Measurements from ENCODE around the gene NMT1. TPM values are rescaled to one million over a fixed set of nuclear protein-coding genes. Genes with fewer than 3 reads are reported as not detected.
A peak's percentile ranks its signal among the peaks of the same experiment; 100 is the strongest.

The NMT1 gene
- total and polyA plus RNA-seq, 4 donors: 33.8 to 124 (median 103) TPM

DNA sequence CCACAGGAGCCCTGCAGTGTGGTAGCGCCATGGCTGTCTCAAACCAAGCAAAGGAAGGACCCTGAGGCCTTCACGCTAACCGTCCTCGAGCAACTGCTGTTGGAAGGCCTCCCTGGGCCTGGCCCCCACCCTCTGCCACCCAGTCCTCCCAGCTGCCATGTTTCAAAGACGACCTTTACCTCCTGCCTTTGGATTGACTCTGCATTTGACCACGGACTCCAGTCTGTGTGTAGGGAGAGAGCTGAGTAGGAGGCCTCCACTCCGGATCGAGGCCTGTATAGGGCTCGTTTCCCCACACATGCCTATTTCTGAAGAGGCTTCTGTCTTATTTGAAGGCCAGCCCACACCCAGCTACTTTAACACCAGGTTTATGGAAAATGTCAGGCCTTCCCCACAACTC is 46.9 kb downstream of the NMT1 start:
- no peak for DNase-seq
- 68% methylated on average over 9 of the region's 9 CpGs for WGBS, 2 donors
- Histone ChIP-seq H3K27ac (ENCODE audit: low read depth in 1 of 2, low read length in 2 of 2) (no peak overlapping the region), H3K36me3 (ENCODE audit: control insufficient read depth in 1 of 2, insufficient read depth in 2 of 2, low read length in 1 of 2) (peaks cover 7 to 17% of the 10 kb centered on the region in 2 donors), H3K4me1 (ENCODE audit: control insufficient read depth in 1 of 2, insufficient read depth in 2 of 2, low read length in 2 of 2) (peaks cover 0 to 3% of the 10 kb centered on the region in 2 donors), H3K9me3 (ENCODE audit: control insufficient read depth, low read length) (no peaks in the 10 kb centered on the region), H3K27me3 (ENCODE audit: control insufficient read depth in 1 of 2, insufficient read depth in 2 of 2, low read length in 1 of 2) (no peaks in the 10 kb centered on the region), H3K4me3 (ENCODE audit: low read length in 2 of 2) (no peak overlapping the region)
- intact Hi-C loops (cut with DNase I): no loop called here
- ATAC-seq (ENCODE audit: low FRiP score): no peak

DNA sequence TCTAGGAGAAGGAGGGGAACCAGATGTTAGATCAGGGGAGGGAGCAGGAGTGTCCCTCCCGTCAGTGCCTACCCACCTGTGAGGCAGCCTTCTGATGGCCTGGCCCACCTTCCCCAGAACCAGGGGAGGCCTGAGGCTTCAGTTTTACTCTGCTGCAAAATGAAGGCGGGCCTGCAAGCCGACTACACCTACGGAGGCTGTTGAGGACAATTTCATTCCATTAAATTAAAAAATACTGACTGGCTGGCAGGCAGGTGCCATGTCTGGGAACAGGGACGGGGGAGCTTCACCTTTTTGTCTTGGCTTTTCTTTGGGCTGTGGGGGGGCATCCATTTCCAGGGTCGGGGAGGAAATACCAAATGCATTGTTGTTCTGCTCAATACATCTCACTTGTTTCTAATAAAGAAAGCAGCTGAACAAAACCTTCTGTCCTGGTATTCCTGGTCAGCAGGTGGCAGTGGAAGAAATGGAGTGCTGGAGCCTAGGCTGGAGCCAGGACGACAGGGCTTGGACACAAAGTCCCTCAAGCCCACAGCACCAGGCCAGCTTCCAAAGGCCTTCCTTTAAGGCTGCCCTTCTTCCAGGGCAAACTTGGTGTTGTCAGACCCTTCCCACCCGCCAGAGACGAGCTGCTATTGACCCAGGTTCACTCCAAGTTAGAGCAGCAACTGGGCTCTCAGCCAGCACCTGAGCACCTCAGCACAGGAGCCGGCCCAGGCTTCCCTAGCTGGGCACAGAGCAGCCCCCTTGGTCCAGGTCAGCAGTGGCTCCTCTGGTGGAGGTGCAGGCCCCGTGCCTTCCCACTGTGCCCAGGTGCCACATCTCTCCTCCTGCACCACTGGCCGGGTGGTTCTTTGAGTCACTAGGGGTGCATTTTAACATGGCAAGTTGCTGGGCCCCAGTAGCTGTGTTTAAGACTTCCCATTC is 47.7 kb downstream of the NMT1 start:
- no peak overlapping the region for H3K27ac ChIP-seq (ENCODE audit: low read depth in 1 of 2, low read length in 2 of 2)
- no peak for DNase-seq
- no peak overlapping the region for H3K4me3 ChIP-seq (ENCODE audit: low read length in 2 of 2)
- intact Hi-C loops (cut with DNase I): no loop called here
- ATAC-seq (ENCODE audit: low FRiP score): no peak
- H3K4me1 ChIP-seq (ENCODE audit: control insufficient read depth in 1 of 2, insufficient read depth in 2 of 2, low read length in 2 of 2): peaks cover 0 to 3% of the 10 kb centered on the region in 2 donors
- 65 to 69% methylated on average over 12 of the region's 12 CpGs for WGBS, 2 donors
- H3K27me3 ChIP-seq (ENCODE audit: control insufficient read depth in 1 of 2, insufficient read depth in 2 of 2, low read length in 1 of 2): no peaks in the 10 kb centered on the region
- H3K36me3 ChIP-seq (ENCODE audit: control insufficient read depth in 1 of 2, insufficient read depth in 2 of 2, low read length in 1 of 2): peaks cover 7 to 13% of the 10 kb centered on the region in 2 donors
- H3K9me3 ChIP-seq (ENCODE audit: control insufficient read depth, low read length): no peaks in the 10 kb centered on the region

DNA sequence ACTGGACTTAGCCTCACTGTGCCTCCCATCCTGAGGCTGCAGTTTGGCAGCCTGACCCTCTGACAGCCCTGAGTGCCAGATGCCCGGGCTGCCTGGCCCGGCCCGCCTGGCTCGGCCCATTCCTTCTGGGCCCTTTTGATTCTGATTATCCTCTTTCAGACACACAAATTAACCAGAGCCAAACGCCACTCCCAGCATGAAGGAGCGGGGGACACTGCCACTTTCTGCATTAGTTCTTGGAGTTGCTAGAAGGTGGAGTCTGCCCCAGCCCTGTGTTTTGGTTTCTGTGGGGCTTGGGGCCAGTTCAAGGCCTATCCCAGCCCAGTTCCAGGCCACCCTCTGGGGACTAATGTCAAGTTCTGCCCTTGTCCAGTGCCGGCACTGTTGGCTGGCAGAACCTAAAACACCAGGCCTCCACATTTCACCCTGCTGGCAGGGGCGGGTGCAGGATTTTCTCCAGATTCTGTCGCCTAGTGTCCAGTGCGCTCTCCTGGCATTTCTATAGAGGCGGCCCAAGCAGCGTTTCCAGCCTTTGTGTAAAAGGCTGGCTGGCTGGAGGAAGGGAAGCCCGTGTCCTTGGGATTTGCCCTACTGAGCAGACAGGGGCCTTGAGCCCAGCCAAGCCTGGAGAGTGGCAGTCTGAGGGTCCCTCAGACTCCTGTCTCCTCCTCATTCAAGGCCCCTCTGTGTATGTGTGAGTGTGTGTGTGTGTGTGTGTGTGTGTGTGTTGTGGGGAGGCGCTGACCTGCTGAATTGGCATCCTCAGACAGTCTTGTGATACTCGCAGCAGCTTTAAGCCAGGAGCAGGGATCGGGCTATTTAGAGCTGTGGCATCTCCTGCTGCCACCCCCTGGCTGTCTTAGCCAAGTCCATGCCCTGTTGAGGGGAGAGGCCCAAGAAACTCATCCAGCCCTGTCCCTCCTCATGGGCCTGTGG is 49.8 kb downstream of the NMT1 start:
- 7 to 8% methylated on average over 16 of the region's 16 CpGs for WGBS, 2 donors
- Histone ChIP-seq H3K4me3 (ENCODE audit: low read length in 2 of 2) (no peak overlapping the region), H3K27me3 (ENCODE audit: control insufficient read depth in 1 of 2, insufficient read depth in 2 of 2, low read length in 1 of 2) (no peaks in the 10 kb centered on the region), H3K27ac (ENCODE audit: low read depth in 1 of 2, low read length in 2 of 2) (peak overlapping the region; percentile 36 to 87), H3K4me1 (ENCODE audit: control insufficient read depth in 1 of 2, insufficient read depth in 2 of 2, low read length in 2 of 2) (peaks cover 0 to 3% of the 10 kb centered on the region in 2 donors), H3K9me3 (ENCODE audit: control insufficient read depth, low read length) (no peaks in the 10 kb centered on the region), H3K36me3 (ENCODE audit: control insufficient read depth in 1 of 2, insufficient read depth in 2 of 2, low read length in 1 of 2) (peaks cover 0 to 6% of the 10 kb centered on the region in 2 donors)
- ATAC-seq (ENCODE audit: low FRiP score) (peak; percentile 81), DNase-seq (peak in 1 of 2 donors; percentile 69)
- intact Hi-C loops (cut with DNase I): no loop called here

DNA sequence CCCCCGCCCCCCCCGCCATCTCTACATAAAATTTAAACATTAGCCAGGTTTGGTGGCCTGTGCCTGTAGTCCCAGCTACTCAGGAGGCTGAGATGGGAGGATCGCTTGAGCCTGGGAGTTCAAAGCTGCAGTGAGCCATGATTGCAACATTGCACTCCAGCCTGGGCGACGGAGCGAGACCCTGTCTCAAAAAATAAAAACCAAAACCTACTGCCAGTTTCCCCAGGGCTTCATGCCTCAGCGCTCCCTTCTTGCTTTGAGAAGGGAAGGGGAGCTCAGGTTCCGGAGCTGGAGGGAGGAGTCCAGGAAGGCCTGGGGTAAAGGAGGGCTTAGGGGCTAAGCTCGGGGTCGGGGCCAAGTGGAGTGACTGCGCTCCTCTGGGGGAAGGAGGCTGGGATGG is 50.7 kb downstream of the NMT1 start:
- H3K27me3 ChIP-seq (ENCODE audit: control insufficient read depth in 1 of 2, insufficient read depth in 2 of 2, low read length in 1 of 2): no peaks in the 10 kb centered on the region
- no peaks in the 10 kb centered on the region for H3K9me3 ChIP-seq (ENCODE audit: control insufficient read depth, low read length)
- 80 to 83% methylated on average over 11 of the region's 11 CpGs for WGBS, 2 donors
- no peak overlapping the region for H3K4me3 ChIP-seq (ENCODE audit: low read length in 2 of 2)
- intact Hi-C loops (cut with DNase I): no loop called here
- H3K36me3 ChIP-seq (ENCODE audit: control insufficient read depth in 1 of 2, insufficient read depth in 2 of 2, low read length in 1 of 2): peaks cover 0 to 8% of the 10 kb centered on the region in 2 donors
- DNase-seq (no peak), ATAC-seq (ENCODE audit: low FRiP score) (no peak)
- peak overlapping the region; percentile 36 to 87 for H3K27ac ChIP-seq (ENCODE audit: low read depth in 1 of 2, low read length in 2 of 2)
- H3K4me1 ChIP-seq (ENCODE audit: control insufficient read depth in 1 of 2, insufficient read depth in 2 of 2, low read length in 2 of 2): peaks cover 0 to 3% of the 10 kb centered on the region in 2 donors

DNA sequence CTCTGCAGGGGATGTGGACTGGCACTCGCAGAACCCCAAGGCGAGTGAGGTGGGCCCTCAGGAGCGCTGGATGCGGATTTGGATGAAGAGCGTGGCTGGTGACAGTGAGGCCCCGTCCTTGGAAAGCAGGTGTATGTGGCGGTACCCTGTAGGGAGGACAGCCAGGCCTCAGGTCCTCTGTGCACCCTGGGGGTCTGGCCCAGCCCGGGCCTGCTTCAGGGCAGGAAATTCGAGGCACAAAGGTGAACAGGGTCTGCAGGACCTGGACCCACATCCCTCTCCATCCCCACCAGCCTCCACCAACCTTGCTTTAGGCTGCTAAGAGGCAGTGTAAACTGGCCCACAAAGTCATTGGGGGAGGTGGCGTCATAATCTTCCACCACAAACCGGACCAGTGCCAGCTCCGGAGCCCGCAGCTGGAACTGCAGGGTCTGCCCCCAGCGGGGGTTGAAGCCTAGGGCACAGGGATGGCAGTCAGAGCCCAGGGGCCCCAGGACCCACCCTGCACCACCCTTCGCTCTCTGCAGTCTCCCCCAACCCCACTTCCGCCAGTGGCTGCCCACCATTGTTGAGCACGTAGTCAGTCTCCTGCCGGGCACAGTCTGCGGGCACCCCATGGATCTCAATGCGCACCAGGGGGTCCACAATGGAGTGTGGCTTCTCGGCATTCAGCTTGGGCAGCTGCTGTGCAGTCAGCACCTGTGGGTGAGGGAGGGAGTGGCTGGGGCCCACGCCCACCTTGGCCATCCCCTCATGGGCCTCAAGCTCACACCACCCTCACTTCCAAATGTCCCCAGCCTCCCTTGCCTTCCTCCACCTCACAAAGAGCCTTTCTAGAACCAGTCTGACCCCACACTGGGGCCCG is 51.7 kb downstream of the NMT1 start:
- H3K4me3 ChIP-seq (ENCODE audit: low read length in 2 of 2): no peak overlapping the region
- 90 to 93% methylated on average over 23 of the region's 23 CpGs for WGBS, 2 donors
- H3K9me3 ChIP-seq (ENCODE audit: control insufficient read depth, low read length): no peaks in the 10 kb centered on the region
- intact Hi-C loops (cut with DNase I): no loop called here
- DNase-seq: no peak
- peaks cover 0 to 3% of the 10 kb centered on the region in 2 donors for H3K4me1 ChIP-seq (ENCODE audit: control insufficient read depth in 1 of 2, insufficient read depth in 2 of 2, low read length in 2 of 2)
- H3K27me3 ChIP-seq (ENCODE audit: control insufficient read depth in 1 of 2, insufficient read depth in 2 of 2, low read length in 1 of 2): no peaks in the 10 kb centered on the region
- peak overlapping the region in 1 of 2 donors; percentile 87 for H3K27ac ChIP-seq (ENCODE audit: low read depth in 1 of 2, low read length in 2 of 2)
- ATAC-seq (ENCODE audit: low FRiP score): no peak
- peaks cover 0 to 8% of the 10 kb centered on the region in 2 donors for H3K36me3 ChIP-seq (ENCODE audit: control insufficient read depth in 1 of 2, insufficient read depth in 2 of 2, low read length in 1 of 2)

DNA sequence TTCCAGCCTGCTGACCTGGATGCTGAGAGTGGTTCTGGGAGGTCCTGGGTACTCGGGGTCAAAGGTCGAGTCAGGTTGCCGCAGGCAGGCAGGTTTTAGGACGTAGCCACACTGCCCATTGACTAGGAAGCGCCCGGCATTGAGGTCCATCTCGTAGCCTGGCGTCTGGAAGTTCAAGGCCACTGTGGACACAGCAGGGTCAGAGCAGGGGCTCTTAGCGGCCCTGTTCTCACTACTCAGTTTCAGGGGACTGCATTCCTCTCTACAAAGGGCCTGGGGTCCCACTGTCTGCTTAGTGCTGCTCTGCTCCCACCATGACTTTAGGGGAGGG is 52.3 kb downstream of the NMT1 start:
- intact Hi-C loops (cut with DNase I): no loop called here
- 80 to 84% methylated on average over 9 of the region's 9 CpGs for WGBS, 2 donors
- ATAC-seq (ENCODE audit: low FRiP score) (no peak), DNase-seq (no peak)
- Histone ChIP-seq H3K36me3 (ENCODE audit: control insufficient read depth in 1 of 2, insufficient read depth in 2 of 2, low read length in 1 of 2) (peaks cover 0 to 13% of the 10 kb centered on the region in 2 donors), H3K27ac (ENCODE audit: low read depth in 1 of 2, low read length in 2 of 2) (peak overlapping the region in 1 of 2 donors; percentile 16), H3K4me3 (ENCODE audit: low read length in 2 of 2) (no peak overlapping the region), H3K4me1 (ENCODE audit: control insufficient read depth in 1 of 2, insufficient read depth in 2 of 2, low read length in 2 of 2) (peaks cover 0 to 3% of the 10 kb centered on the region in 2 donors), H3K9me3 (ENCODE audit: control insufficient read depth, low read length) (no peaks in the 10 kb centered on the region), H3K27me3 (ENCODE audit: control insufficient read depth in 1 of 2, insufficient read depth in 2 of 2, low read length in 1 of 2) (no peaks in the 10 kb centered on the region)

DNA sequence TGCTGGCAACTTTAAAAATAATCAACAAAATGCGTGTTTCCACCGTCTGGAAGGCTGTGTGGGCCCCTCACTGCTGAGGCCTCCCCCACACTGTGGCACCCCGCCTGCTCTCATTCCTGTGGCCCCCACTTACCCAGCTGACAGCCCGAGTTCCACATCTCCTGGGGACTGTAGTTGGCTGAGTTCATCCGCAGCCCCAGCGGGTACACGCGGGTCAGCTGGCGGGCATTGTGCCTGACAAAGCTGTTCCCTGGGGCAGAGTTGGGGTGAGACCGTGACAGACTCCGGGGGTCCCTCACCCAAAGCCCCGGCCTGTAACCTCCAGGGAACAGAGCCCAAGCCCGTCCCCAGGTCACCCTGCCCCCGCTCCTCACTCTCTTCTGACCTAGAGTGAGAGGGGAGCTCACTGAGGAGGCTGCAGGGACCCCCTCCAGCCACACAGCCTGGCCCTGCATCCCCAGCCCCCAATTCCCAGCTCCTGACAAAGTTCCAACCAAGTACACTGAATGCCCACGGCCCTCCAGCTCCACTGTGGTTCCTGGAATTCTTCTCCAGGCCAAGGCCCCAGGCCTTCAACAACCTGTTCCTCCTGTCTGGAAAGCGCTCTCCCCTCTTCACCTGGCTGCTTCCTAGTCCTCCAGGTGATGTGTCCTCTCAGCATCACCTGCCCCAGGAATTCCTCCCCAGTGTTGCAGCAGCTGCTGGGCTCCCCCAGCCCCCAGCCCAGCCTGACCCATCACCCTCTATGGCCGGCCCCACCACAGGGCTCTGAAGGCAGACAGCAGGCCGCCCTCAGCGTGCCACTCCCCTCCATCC is 53.2 kb downstream of the NMT1 start:
- Histone ChIP-seq H3K36me3 (ENCODE audit: control insufficient read depth in 1 of 2, insufficient read depth in 2 of 2, low read length in 1 of 2) (peaks cover 0 to 14% of the 10 kb centered on the region in 2 donors), H3K27ac (ENCODE audit: low read depth in 1 of 2, low read length in 2 of 2) (peak overlapping the region in 1 of 2 donors; percentile 15), H3K4me3 (ENCODE audit: low read length in 2 of 2) (no peak overlapping the region), H3K9me3 (ENCODE audit: control insufficient read depth, low read length) (no peaks in the 10 kb centered on the region), H3K4me1 (ENCODE audit: control insufficient read depth in 1 of 2, insufficient read depth in 2 of 2, low read length in 2 of 2) (peaks cover 0 to 3% of the 10 kb centered on the region in 2 donors), H3K27me3 (ENCODE audit: control insufficient read depth in 1 of 2, insufficient read depth in 2 of 2, low read length in 1 of 2) (no peaks in the 10 kb centered on the region)
- no peak for ATAC-seq (ENCODE audit: low FRiP score)
- DNase-seq: no peak
- WGBS, 2 donors: 79 to 82% methylated on average over 19 of the region's 19 CpGs
- intact Hi-C loops (cut with DNase I): no loop called here

Measured in aorta (tissue), 5 donors.